GM06990 (cell line): ENCODE measurements around the gene WDFY4.

Source experiments
- DNase-seq: peaks from one replicate; pipeline ENCODE4 v3.0.0-alpha.2; 2011; ENCODE audit not compliant: insufficient read length; ENCODE audit errors: extremely low read depth
- H3K27me3 ChIP-seq: replicated peaks from 2 replicates; pipeline ENCODE4 v1.6.0; 2011; ENCODE audit warnings: low read length; ENCODE audit not compliant: control insufficient read depth, insufficient read depth
- H3K36me3 ChIP-seq: 2 replicates; pipeline ENCODE4 v1.5.1; 2011; ENCODE audit warnings: low read length; ENCODE audit not compliant: control insufficient read depth, insufficient read depth
- H3K4me3 ChIP-seq: replicated peaks from 2 replicates; pipeline ENCODE4 v1.5.1; 2011; ENCODE audit warnings: low read depth, mild to moderate bottlenecking, control low read depth, low read length
- TF ChIP-seq, protein P1 (sequence below): IDR thresholded peaks from 2 replicates; pipeline ENCODE4 v1.5.1; 2011; ENCODE audit warnings: low read length, control low read depth, mild to moderate bottlenecking, inconsistent platforms; ENCODE audit not compliant: insufficient read depth, poor library complexity, severe bottlenecking

WDFY4 gene

DNA sequence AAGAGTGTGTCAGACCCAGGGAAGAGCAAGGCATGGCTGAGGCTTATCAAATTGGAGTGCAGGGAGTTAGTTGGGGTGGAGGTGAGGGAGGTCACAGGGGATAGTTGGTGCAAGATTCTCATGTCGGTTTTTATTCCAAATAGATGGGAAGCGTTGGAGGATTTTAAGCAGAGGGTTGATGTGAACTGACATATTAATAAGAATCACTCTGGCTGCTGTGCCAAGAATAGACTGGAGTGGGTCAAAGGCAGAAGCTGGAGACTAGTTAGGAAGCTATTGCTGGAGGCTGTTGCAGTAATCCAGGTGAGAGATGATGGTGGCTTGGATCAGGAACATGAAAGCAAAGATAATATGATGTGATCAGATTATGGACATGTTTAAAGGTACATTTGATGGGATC lies 218.5 kb downstream of the WDFY4 start:
- DNase-seq: no peak
- H3K27me3 ChIP-seq: no peaks in the 10 kb centered on the region
- no peak overlapping the region for H3K4me3 ChIP-seq
- TF ChIP-seq, protein P1, sequence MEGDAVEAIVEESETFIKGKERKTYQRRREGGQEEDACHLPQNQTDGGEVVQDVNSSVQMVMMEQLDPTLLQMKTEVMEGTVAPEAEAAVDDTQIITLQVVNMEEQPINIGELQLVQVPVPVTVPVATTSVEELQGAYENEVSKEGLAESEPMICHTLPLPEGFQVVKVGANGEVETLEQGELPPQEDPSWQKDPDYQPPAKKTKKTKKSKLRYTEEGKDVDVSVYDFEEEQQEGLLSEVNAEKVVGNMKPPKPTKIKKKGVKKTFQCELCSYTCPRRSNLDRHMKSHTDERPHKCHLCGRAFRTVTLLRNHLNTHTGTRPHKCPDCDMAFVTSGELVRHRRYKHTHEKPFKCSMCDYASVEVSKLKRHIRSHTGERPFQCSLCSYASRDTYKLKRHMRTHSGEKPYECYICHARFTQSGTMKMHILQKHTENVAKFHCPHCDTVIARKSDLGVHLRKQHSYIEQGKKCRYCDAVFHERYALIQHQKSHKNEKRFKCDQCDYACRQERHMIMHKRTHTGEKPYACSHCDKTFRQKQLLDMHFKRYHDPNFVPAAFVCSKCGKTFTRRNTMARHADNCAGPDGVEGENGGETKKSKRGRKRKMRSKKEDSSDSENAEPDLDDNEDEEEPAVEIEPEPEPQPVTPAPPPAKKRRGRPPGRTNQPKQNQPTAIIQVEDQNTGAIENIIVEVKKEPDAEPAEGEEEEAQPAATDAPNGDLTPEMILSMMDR: no peak
- H3K36me3 ChIP-seq: peaks cover 32% of the 10 kb centered on the region

DNA sequence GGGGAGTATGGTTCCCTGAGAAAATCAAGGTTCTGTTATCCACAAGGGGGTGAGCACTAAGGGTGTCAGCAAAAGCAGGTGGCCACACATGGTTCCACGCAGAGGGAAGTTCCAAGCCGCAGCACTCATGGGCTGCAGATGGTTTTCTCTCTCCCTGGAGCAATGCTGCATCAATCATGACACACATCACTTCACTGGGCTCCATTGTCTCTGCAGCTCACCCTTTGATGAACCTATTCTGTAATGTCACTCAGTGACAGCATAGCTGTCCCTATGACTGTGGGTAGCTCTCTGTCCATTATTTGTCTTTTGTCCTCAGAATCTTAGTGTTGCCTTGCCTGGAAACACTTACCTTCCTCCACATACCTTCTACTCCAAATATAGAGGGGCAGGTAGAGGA lies 220.2 kb downstream of the WDFY4 start:
- TF ChIP-seq, protein P1: no peak
- Histone ChIP-seq H3K36me3 (peaks cover 24% of the 10 kb centered on the region), H3K4me3 (no peak overlapping the region), H3K27me3 (no peaks in the 10 kb centered on the region)
- DNase-seq: no peak

DNA sequence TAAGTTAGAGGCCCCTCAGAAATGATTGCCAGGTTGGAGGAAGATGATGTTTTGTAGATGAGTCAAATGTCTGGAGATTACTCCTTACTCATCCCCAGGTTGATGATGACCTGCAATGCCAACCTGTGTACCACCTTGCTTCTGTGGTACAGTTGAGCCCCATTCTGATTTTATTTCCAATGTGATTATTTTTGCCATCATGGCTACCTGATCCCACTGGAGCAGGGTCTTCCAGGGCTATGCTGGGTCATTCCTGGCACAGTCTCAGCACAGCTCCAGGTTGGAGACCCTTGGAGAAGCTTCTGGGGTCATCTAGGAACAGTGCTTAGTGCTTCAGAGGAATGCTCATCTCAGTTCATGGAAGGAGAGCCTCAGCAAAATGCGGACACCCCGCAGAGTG lies 220.6 kb downstream of the WDFY4 start:
- H3K4me3 ChIP-seq: no peak overlapping the region
- H3K36me3 ChIP-seq: peaks cover 22% of the 10 kb centered on the region
- no peaks in the 10 kb centered on the region for H3K27me3 ChIP-seq
- TF ChIP-seq, protein P1: no peak
- no peak for DNase-seq

DNA sequence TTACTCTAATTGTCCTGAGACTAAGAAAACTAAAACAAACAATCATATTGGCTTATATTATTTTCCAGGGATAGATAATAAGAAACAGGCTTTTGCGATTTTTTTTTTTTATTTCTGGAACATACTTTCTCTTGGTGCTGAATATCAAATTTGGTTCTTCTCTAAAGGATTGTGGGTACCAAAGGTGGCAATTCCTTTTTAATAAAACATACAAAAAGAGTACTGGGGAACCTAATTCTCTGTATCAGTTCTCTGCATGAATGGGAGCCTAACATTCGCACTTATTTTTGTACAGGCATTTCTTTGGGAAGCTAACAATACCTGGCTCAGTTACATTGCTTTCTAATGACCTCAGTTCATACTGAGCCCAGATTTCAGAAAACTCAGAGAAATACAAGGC lies 222.2 kb downstream of the WDFY4 start:
- Histone ChIP-seq H3K27me3 (no peaks in the 10 kb centered on the region), H3K4me3 (no peak overlapping the region), H3K36me3 (peaks cover 16% of the 10 kb centered on the region)
- no peak for DNase-seq
- TF ChIP-seq, protein P1: no peak

DNA sequence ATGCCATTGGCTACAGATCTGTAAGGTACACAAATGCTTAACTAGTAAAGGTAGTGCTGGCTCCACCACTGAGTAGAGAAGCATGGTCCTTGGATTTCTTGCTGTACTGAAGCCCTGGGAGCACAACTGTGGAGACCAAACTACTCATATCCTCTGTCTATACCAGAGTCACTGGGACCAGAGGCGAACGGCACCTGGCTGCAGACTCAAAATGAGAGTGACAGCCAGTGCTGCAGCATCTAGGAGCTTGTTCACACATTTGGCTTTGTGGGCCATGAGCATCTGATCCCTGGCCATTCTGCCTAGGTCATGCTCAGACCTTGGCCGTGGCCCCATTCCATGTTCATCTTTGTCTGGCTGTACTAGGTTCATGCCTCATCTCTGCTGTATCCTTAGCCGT lies 223.1 kb downstream of the WDFY4 start:
- TF ChIP-seq, protein P1: no peak
- no peak for DNase-seq
- Histone ChIP-seq H3K4me3 (no peak overlapping the region), H3K36me3 (peaks cover 19% of the 10 kb centered on the region), H3K27me3 (no peaks in the 10 kb centered on the region)

DNA sequence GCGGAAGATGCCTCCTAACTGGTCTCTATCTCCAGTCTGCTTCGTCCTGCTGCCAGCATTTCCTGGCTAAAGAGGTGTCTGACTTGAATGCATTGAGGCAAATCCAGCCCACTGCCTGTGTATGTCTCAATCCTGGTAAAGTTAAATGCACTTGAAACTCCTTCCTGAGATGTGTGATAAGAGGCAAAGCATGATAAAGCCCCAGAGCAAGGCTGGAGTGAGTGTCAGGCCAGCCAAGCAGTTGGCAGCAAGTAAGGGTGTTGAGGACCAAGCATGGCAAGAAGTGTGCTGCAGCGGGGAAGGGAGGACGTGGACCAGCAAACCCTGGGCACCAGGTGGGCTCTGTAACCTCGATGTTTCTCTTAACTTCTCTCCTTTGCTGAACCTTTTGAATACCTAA lies 225.9 kb downstream of the WDFY4 start:
- no peak for DNase-seq
- TF ChIP-seq, protein P1: no peak
- Histone ChIP-seq H3K27me3 (no peaks in the 10 kb centered on the region), H3K36me3 (peaks cover 19% of the 10 kb centered on the region), H3K4me3 (no peak overlapping the region)
